ENCODE data around the gene C5orf58. TPM values are rescaled to one million over a fixed set of nuclear protein-coding genes. Genes with fewer than 3 reads are reported as not detected.

The C5orf58 gene
- total RNA-seq, 2 donors from 2014 or later: not detected

- Histone ChIP-seq H3K36me3 (replicated peaks in 1 of 2; ENCODE audit: insufficient read depth in 1 of 2, low read depth in 2 of 2) (no peaks in the 10 kb centered on the region), H3K9me3 (no peaks in the 10 kb centered on the region), H3K4me3 (no peak overlapping the region), H3K4me1 (peaks cover 6% of the 10 kb centered on the region), H3K27ac (no peak overlapping the region), H3K27me3 (no peaks in the 10 kb centered on the region)
- DNase-seq: no peak
- intact Hi-C loops (cut with DNase I): no loop called here
- WGBS, 2 donors: 72 to 76% methylated on average over 15 of the region's 15 CpGs
- ATAC-seq: no peak
- TF ChIP-seq POLR2A (IDR thresholded peaks at IDR 0.05): no peak
- TF ChIP-seq CTCF (IDR thresholded peaks at IDR 0.05): no peak
Measured at GRCh38 chr5:170270293-170271069, 37.7 kb downstream of the C5orf58 start.

- Histone ChIP-seq H3K4me3 (no peak overlapping the region), H3K4me1 (no peaks in the 10 kb centered on the region), H3K27ac (no peak overlapping the region), H3K9me3 (no peaks in the 10 kb centered on the region), H3K27me3 (no peaks in the 10 kb centered on the region), H3K36me3 (replicated peaks in 1 of 2; ENCODE audit: insufficient read depth in 1 of 2, low read depth in 2 of 2) (no peaks in the 10 kb centered on the region)
- peak in 1 of 7 experiments; percentile 10 for TF ChIP-seq CTCF (IDR thresholded peaks at IDR 0.05)
- TF ChIP-seq POLR2A (IDR thresholded peaks at IDR 0.05): no peak
- WGBS, 2 donors: 35 to 43% methylated on average over 7 to 8 of the region's 8 CpGs
- intact Hi-C loops (cut with DNase I): no loop called here
- no peak for ATAC-seq
- no peak for DNase-seq
Measured at GRCh38 chr5:170273968-170274710, 41.4 kb downstream of the C5orf58 start.

- Histone ChIP-seq H3K4me1 (no peaks in the 10 kb centered on the region), H3K4me3 (no peak overlapping the region), H3K9me3 (no peaks in the 10 kb centered on the region), H3K36me3 (replicated peaks in 1 of 2; ENCODE audit: insufficient read depth in 1 of 2, low read depth in 2 of 2) (no peaks in the 10 kb centered on the region), H3K27me3 (no peaks in the 10 kb centered on the region), H3K27ac (no peak overlapping the region)
- 48 to 54% methylated on average over 8 of the region's 8 CpGs for WGBS, 2 donors
- ATAC-seq: no peak
- intact Hi-C loops (cut with DNase I): no loop called here
- TF ChIP-seq POLR2A (IDR thresholded peaks at IDR 0.05) (no peak), CTCF (IDR thresholded peaks at IDR 0.05) (no peak)
- DNase-seq: no peak
Measured at GRCh38 chr5:170275376-170275994, 42.7 kb downstream of the C5orf58 start.

- no peaks in the 10 kb centered on the region for H3K36me3 ChIP-seq (replicated peaks in 1 of 2; ENCODE audit: insufficient read depth in 1 of 2, low read depth in 2 of 2)
- no peak for DNase-seq
- no peaks in the 10 kb centered on the region for H3K27me3 ChIP-seq
- TF ChIP-seq CTCF (IDR thresholded peaks at IDR 0.05): no peak
- no peak for TF ChIP-seq POLR2A (IDR thresholded peaks at IDR 0.05)
- H3K27ac ChIP-seq: no peak overlapping the region
- intact Hi-C loops (cut with DNase I): no loop called here
- WGBS, 2 donors: 74 to 75% methylated on average over 2 of the region's 2 CpGs
- no peak overlapping the region for H3K4me3 ChIP-seq
- H3K4me1 ChIP-seq: no peaks in the 10 kb centered on the region
- ATAC-seq: no peak
- H3K9me3 ChIP-seq: no peaks in the 10 kb centered on the region
Measured at GRCh38 chr5:170276140-170276539, 43.4 kb downstream of the C5orf58 start.
